Kidney (tissue), 14 donors: ENCODE results near the gene CCL19. TPM values are rescaled to one million over a fixed set of nuclear protein-coding genes. Genes with fewer than 3 reads are reported as not detected.
A peak's percentile ranks its signal among the peaks of the same experiment; 100 is the strongest.

ENCODE experiments used
- DNase-seq, 5 donors: peaks; one replicate each; pipeline ENCODE4 v3.0.0-alpha.2; 2013 to 2020
- FAIRE-seq: peaks from 2 replicates; lab custom pipeline; 2012; peaks lifted over from hg19 to GRCh38; lab: Jason Lieb, UNC
- H3K27ac ChIP-seq, 2 donors: one replicate each; pipeline ENCODE4 v1.7.0; 2013; ENCODE audit warnings: low read depth in 2 of 2, low read length in 2 of 2, inconsistent platforms in 1 of 2
- H3K27me3 ChIP-seq: one replicate; pipeline ENCODE4 v1.7.1; 2013; ENCODE audit warnings: low read length, inconsistent platforms; ENCODE audit not compliant: control insufficient read depth, insufficient read depth
- H3K36me3 ChIP-seq, 3 donors: one replicate each; pipeline versions ENCODE4 v1.7.0 to v1.7.1; 2013; ENCODE audit warnings: low read length in 3 of 3, control low read depth in 1 of 3, inconsistent platforms in 1 of 3; ENCODE audit not compliant: insufficient read depth in 3 of 3, control insufficient read depth in 2 of 3
- H3K4me1 ChIP-seq, 3 donors: one replicate each; pipeline versions ENCODE4 v1.7.0 to v1.7.1; 2013; ENCODE audit warnings: low read length in 3 of 3, inconsistent platforms in 1 of 3, low read depth in 1 of 3; ENCODE audit not compliant: control insufficient read depth in 2 of 3, insufficient read depth in 2 of 3
- H3K4me3 ChIP-seq, 3 donors: one replicate each; pipeline versions ENCODE4 v1.7.0 to v1.8.1; 2013; ENCODE audit warnings: low read length in 3 of 3, control low read depth in 1 of 3, inconsistent platforms in 1 of 3
- H3K9ac ChIP-seq, 3 donors: one replicate each; pipeline versions ENCODE4 v1.7.0 to v1.7.1; 2013; ENCODE audit warnings: low read length in 3 of 3, control low read depth in 1 of 3, inconsistent platforms in 1 of 3
- H3K9me3 ChIP-seq, 3 donors: one replicate each; pipeline versions ENCODE4 v1.7.0 to v1.7.1; 2013; ENCODE audit warnings: low read length in 3 of 3, control low read depth in 1 of 3, inconsistent platforms in 1 of 3; ENCODE audit not compliant: control insufficient read depth in 2 of 3, insufficient read depth in 1 of 3
- intact Hi-C: fragments of 100-400 bp; cut with DNase I; formaldehyde crosslinking; loops from one replicate; pipeline ENCODE4 v1.11.1; 2022
- polyA plus RNA-seq: library from polyadenylated mRNA; stranded (reverse); fragments of 350-450 nt; fragmentation: Illumina TruSeq; extraction: RNeasy Lipid Tissue Mini Kit (QIAGEN cat#74804); gene quantifications from one replicate; pipeline ENCODE4 v1.2.3, GENCODE V29; 2014; ENCODE audit warnings: low read depth, low replicate concordance; ENCODE audit not compliant: insufficient read depth
- total RNA-seq: library from RNA; stranded (reverse); fragmentation: NEBNext Ultra II Directional; extraction: Animal tissue kit (Norgen Biotek cat#: 25700); gene quantifications from one replicate; pipeline ENCODE4 v1.2.1, GENCODE V29; 2021
- TF ChIP-seq, protein P1 (sequence below): IDR thresholded peaks from 3 replicates; pipeline ENCODE4 v1.5.1; 2012; ENCODE audit warnings: mild to moderate bottlenecking, moderate library complexity, borderline replicate concordance; ENCODE audit not compliant: insufficient read depth; ENCODE audit errors: extremely low read depth
- donor health status: control.
- donor health status: control.
- donor health status: control.
- donor health status: control.
- donor health status: control.
- donor health status: DM: yes; HTN: yes; CAD: no.
- donor health status: Normal renal cell carcinoma (clear cell type).

CCL19 gene
- total and polyA plus RNA-seq, 2 donors from 2014 or later = 11.4 to 60.8 TPM

DNA sequence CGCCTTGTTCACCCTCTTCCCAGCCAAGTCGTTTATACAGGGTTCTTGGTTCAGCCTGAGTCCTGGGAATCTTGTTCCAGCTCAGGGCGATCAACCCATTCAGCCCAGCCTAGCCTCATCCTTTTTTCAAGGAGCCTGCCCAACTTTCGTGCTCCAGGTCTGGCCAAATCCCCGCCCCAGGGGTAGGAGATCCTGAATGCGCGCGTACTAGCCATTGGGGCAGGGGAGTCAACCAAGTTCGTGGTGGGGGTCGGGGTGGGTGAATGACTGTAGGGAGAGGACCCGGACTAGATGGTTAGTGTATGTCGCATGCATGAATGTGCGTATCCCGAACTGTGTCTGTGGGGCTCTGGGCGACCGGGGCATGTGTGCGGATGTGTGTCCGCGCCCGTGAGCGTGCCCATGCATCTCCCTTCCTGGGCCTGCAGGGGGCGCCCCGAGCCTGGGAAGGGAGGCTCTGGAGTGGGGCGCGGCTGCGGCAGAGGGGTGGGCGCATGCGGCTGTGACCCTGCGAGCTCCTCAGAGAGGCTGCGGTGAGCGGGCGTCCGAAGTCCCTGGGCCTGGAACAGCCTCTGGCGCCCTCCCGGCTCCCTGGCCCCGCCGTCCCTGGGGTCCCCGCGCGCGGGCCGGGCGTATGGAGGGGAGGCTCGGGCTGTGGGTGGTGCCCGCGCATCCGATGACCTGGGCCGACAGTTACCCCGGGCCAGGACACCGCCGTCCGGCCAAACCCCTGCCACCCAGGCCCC is 10.1 kb upstream of the CCL19 start:
- H3K4me3 ChIP-seq = peak overlapping the region in 2 of 3 donors; percentile 79
- H3K4me1 ChIP-seq = peaks cover 0 to 2% (median 0%) of the 10 kb centered on the region in 3 donors
- DNase-seq (peak; percentile 76 to 90 (median 86)), FAIRE-seq (no peak)
- no peaks in the 10 kb centered on the region for H3K36me3 ChIP-seq
- H3K9ac ChIP-seq = peak overlapping the region in 2 of 3 donors; percentile 65 to 73
- TF ChIP-seq, protein P1, sequence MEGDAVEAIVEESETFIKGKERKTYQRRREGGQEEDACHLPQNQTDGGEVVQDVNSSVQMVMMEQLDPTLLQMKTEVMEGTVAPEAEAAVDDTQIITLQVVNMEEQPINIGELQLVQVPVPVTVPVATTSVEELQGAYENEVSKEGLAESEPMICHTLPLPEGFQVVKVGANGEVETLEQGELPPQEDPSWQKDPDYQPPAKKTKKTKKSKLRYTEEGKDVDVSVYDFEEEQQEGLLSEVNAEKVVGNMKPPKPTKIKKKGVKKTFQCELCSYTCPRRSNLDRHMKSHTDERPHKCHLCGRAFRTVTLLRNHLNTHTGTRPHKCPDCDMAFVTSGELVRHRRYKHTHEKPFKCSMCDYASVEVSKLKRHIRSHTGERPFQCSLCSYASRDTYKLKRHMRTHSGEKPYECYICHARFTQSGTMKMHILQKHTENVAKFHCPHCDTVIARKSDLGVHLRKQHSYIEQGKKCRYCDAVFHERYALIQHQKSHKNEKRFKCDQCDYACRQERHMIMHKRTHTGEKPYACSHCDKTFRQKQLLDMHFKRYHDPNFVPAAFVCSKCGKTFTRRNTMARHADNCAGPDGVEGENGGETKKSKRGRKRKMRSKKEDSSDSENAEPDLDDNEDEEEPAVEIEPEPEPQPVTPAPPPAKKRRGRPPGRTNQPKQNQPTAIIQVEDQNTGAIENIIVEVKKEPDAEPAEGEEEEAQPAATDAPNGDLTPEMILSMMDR = peak; percentile 78
- no peaks in the 10 kb centered on the region for H3K27me3 ChIP-seq
- no peaks in the 10 kb centered on the region for H3K9me3 ChIP-seq
- H3K27ac ChIP-seq = peak overlapping the region in 1 of 2 donors; percentile 20
- intact Hi-C loops = no loop called here

DNA sequence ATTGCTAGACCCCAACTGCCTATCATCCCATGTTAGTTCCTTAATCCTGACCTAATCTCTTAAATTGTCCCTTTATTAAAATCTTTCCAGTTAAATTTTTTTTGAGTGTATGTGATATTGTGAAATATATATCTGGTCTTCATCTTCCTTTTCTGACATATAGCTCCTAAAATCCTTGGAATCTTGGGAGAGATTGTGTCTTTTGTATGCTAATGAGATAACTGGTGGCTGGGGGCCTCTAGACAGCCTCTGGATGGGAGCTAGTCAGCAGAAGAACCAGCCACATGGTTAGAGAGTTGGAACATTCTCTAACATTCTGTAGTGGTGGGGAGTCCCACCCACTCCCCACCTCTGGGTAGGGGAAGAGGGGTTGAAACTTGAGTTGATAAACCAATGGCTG is 3.7 kb upstream of the CCL19 start:
- DNase-seq (no peak), FAIRE-seq (no peak)
- Histone ChIP-seq H3K9ac (no peak overlapping the region), H3K4me3 (no peak overlapping the region), H3K27ac (no peak overlapping the region), H3K27me3 (no peaks in the 10 kb centered on the region), H3K9me3 (no peaks in the 10 kb centered on the region), H3K4me1 (no peaks in the 10 kb centered on the region), H3K36me3 (no peaks in the 10 kb centered on the region)
- TF ChIP-seq, protein P1 = no peak
- intact Hi-C loops = no loop called here

DNA sequence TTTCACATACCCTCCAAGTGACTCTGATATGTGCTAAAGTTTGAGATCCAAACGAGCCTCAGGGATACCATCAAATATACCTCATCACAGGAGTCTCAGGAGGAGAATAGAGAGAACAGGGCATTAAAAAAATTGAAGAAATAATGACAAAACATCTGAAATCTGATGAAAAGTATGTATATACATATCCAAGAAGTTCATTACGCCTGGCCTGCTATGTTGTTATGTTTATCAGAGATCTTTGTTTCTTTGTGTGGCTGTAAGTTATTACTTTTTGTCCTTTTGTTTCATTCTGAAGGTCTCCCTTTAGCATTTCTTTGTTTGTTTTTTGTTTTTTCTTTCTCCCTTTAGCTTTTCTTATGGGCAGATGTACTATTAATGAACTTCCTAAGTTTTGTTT is 2.5 kb upstream of the CCL19 start:
- intact Hi-C loops = no loop called here
- no peak overlapping the region for H3K9ac ChIP-seq
- TF ChIP-seq, protein P1 = no peak
- no peaks in the 10 kb centered on the region for H3K4me1 ChIP-seq
- no peaks in the 10 kb centered on the region for H3K36me3 ChIP-seq
- H3K27ac ChIP-seq = no peak overlapping the region
- no peak for FAIRE-seq
- no peak overlapping the region for H3K4me3 ChIP-seq
- H3K9me3 ChIP-seq = no peaks in the 10 kb centered on the region
- no peaks in the 10 kb centered on the region for H3K27me3 ChIP-seq
- DNase-seq = no peak
